A549 (cell line): ENCODE data around the gene CRELD1. TPM values are rescaled to one million over a fixed set of nuclear protein-coding genes. Genes with fewer than 3 reads are reported as not detected.

Experiments used
- ATAC-seq, 2 experiments: fragments of 200-7000 bp in 1 of 2; fragments of >200 bp in 1 of 2; cut with Nextera tagmentation in 1 of 2; cut with Tn5 transposase in 1 of 2; 3 replicates each; pipeline versions ENCODE4 v1.8.0 to v1.9.1; 2018 to 2020; ENCODE audit warnings: mild to moderate bottlenecking in 1 of 2, moderate library complexity in 1 of 2
- CTCF ChIA-PET: fragments of 300-600 bp; sonication (Branson Sonifier 250); formaldehyde crosslinking; extraction: SDS; loops from one replicate; lab custom pipeline; 2021; ENCODE audit warnings: antibody characterized with exemption, inconsistent platforms; lab: Yijun Ruan, JAX
- POLR2A ChIA-PET: fragments of 350-600 bp; formaldehyde crosslinking; extraction: SDS; loops from one replicate; lab custom pipeline; 2021; ENCODE audit warnings: antibody characterized with exemption, inconsistent platforms; lab: Yijun Ruan, JAX
- DNase-seq, 2 experiments: peaks; one replicate each; pipeline versions ENCODE4 v3.0.0 to v3.0.0-alpha.2; 2011 to 2016; ENCODE audit warnings: low read depth in 1 of 2, low spot score in 1 of 2
- FAIRE-seq: peaks from 2 replicates; lab custom pipeline; 2011; peaks lifted over from hg19 to GRCh38; lab: Jason Lieb, UNC
- H3K27ac ChIP-seq, 2 experiments: fragments of >200 bp; sonication (Bioruptor Twin); formaldehyde crosslinking; 3 replicates each; pipeline ENCODE4 v1.5.1; 2016 to 2017
- H3K4me1 ChIP-seq: fragments of >200 bp; sonication (Bioruptor Twin); formaldehyde crosslinking; 3 replicates; pipeline ENCODE4 v1.6.1; 2016
- H3K4me2 ChIP-seq: fragments of >200 bp; sonication (Bioruptor Twin); formaldehyde crosslinking; 3 replicates; pipeline ENCODE4 v1.6.1; 2016
- H3K4me3 ChIP-seq: fragments of >200 bp; sonication (Bioruptor Twin); formaldehyde crosslinking; 3 replicates; pipeline ENCODE4 v1.5.1; 2016
- H3K9me3 ChIP-seq: fragments of >200 bp; sonication (Bioruptor Twin); formaldehyde crosslinking; 3 replicates; pipeline ENCODE4 v1.6.1; 2016
- BHLHE40 ChIP-seq: IDR thresholded peaks from 2 replicates; pipeline ENCODE4 v1.6.1; 2012; ENCODE audit warnings: low read depth, low read length, inconsistent platforms
- CBX2 ChIP-seq: fragments of 200-600 bp; sonication (generic); IDR thresholded peaks from 2 replicates; pipeline ENCODE4 v1.6.1; 2016; ENCODE audit warnings: low read depth, mild to moderate bottlenecking, borderline replicate concordance
- EHF ChIP-seq: fragments of 250-450 bp; sonication (Bioruptor Pico); IDR thresholded peaks from 2 replicates; pipeline ENCODE4 v1.5.0; 2020; ENCODE audit warnings: mild to moderate bottlenecking
- EP300 ChIP-seq, 2 experiments: fragments of >200 bp; sonication (Bioruptor Twin); formaldehyde crosslinking; IDR thresholded peaks; 2 replicates in 1 of 2; 3 replicates in 1 of 2; pipeline ENCODE4 v1.6.1; 2016 to 2017
- FOSL2 ChIP-seq, 2 experiments: fragments of 450-650 bp in 1 of 2; fragments of >200 bp in 1 of 2; sonication (Bioruptor Twin) in 1 of 2; formaldehyde crosslinking; IDR thresholded peaks; 2 replicates each; pipeline versions ENCODE4 v1.5.0 to v1.6.1; 2016 to 2020; ENCODE audit warnings: mild to moderate bottlenecking in 1 of 2, moderate library complexity in 1 of 2
- FOXS1 ChIP-seq: fragments of 250-450 bp; sonication (Bioruptor Pico); IDR thresholded peaks from 2 replicates; pipeline ENCODE4 v1.5.0; 2020; ENCODE audit warnings: mild to moderate bottlenecking, moderate library complexity
- GATA3 ChIP-seq: IDR thresholded peaks from 2 replicates; pipeline ENCODE4 v1.6.1; 2012; ENCODE audit warnings: borderline replicate concordance
- HDAC2 ChIP-seq: fragments of 200-600 bp; sonication (generic); IDR thresholded peaks from 2 replicates; pipeline ENCODE4 v1.6.1; 2016
- HEYL ChIP-seq: fragments of 250-450 bp; sonication (Bioruptor Pico); IDR thresholded peaks from 2 replicates; pipeline ENCODE4 v1.8.0; 2021; ENCODE audit warnings: mild to moderate bottlenecking, moderate library complexity
- HOXA7 ChIP-seq: fragments of 250-450 bp; sonication (Bioruptor Pico); IDR thresholded peaks from 2 replicates; pipeline ENCODE4 v1.5.0; 2020; ENCODE audit warnings: mild to moderate bottlenecking, moderate library complexity
- HOXB13 ChIP-seq: fragments of 250-450 bp; sonication (Bioruptor Pico); IDR thresholded peaks from 2 replicates; pipeline ENCODE4 v1.5.0; 2020; ENCODE audit warnings: low read depth, mild to moderate bottlenecking, moderate library complexity
- JUNB ChIP-seq: fragments of >200 bp; sonication (Bioruptor Twin); formaldehyde crosslinking; IDR thresholded peaks from 2 replicates; pipeline ENCODE4 v1.6.1; 2016
- MAFK ChIP-seq: fragments of 450-650 bp; IDR thresholded peaks from 2 replicates; pipeline ENCODE4 v1.6.1; 2014; ENCODE audit not compliant: partially characterized antibody
- NR3C1 ChIP-seq: fragments of >200 bp; sonication (Bioruptor Twin); formaldehyde crosslinking; IDR thresholded peaks from 3 replicates; pipeline ENCODE4 v1.6.1; 2017
- PHF8 ChIP-seq: fragments of 200-600 bp; sonication (generic); IDR thresholded peaks from 2 replicates; pipeline ENCODE4 v1.6.1; 2016; ENCODE audit warnings: low read depth, mild to moderate bottlenecking, antibody characterized with exemption, moderate library complexity, borderline replicate concordance
- POLR2A ChIP-seq: IDR thresholded peaks from 2 replicates; pipeline ENCODE4 v1.6.1; 2012; ENCODE audit warnings: mild to moderate bottlenecking, low read length
- RARB ChIP-seq: fragments of 250-450 bp; sonication (Bioruptor Pico); IDR thresholded peaks from 2 replicates; pipeline ENCODE4 v1.8.0; 2021; ENCODE audit warnings: mild to moderate bottlenecking, moderate library complexity
- RCOR1 ChIP-seq: fragments of 150-350 bp; IDR thresholded peaks from 2 replicates; pipeline ENCODE4 v1.6.1; 2014; ENCODE audit warnings: antibody characterized with exemption, low read length, low read depth
- RFX5 ChIP-seq: fragments of 450-650 bp; IDR thresholded peaks from 2 replicates; pipeline ENCODE4 v1.7.1; 2014; ENCODE audit warnings: antibody characterized with exemption, mild to moderate bottlenecking, moderate library complexity
- TFCP2L1 ChIP-seq: fragments of 250-450 bp; sonication (Bioruptor Pico); IDR thresholded peaks from 2 replicates; pipeline ENCODE4 v1.5.0; 2021; ENCODE audit warnings: mild to moderate bottlenecking
- ZC3H11A ChIP-seq: fragments of 450-650 bp; IDR thresholded peaks from 2 replicates; pipeline ENCODE4 v1.6.1; 2014; ENCODE audit warnings: antibody characterized with exemption, mild to moderate bottlenecking
- ZNF302 ChIP-seq: fragments of 250-450 bp; sonication (Bioruptor Pico); IDR thresholded peaks from 2 replicates; pipeline ENCODE4 v1.9.0; 2021; ENCODE audit warnings: inconsistent platforms, mild to moderate bottlenecking, moderate library complexity
- WGBS: methylation state at CpG from one replicate; pipeline ENCODE4 v1.1.6; 2017; ENCODE audit errors: missing lambda C conversion rate; 5-methylcytosine and 5-hydroxymethylcytosine counted together
- polyA minus RNA-seq: library from RNA; depleted of rRNA, polyadenylated mRNA; stranded (reverse); fragments of >200 nt; gene quantifications from 2 replicates; pipeline ENCODE4 v1.2.3, GENCODE V29; 2011; rRNA and poly(A)+ RNA removed
- polyA plus RNA-seq, 4 experiments: library from polyadenylated mRNA; depleted of rRNA in 3 of 4; stranded (reverse); fragments of >200 nt; fragmentation: RNase III in 1 of 4; extraction: RNeasy Plus Mini Kit Qiagen cat#74134 plus additional on column Dnase treatment in 1 of 4; gene quantifications; 2 replicates in 3 of 4; 3 replicates in 1 of 4; pipeline ENCODE4 v1.2.3, GENCODE V29; 2011 to 2017
- TF ChIP-seq, protein P1 (sequence below): fragments of >200 bp; sonication (Bioruptor Twin); formaldehyde crosslinking; IDR thresholded peaks from 2 replicates; pipeline ENCODE4 v1.6.1; 2016
- TF ChIP-seq, protein P2 (sequence below): fragments of >200 bp; sonication (Bioruptor Twin); formaldehyde crosslinking; IDR thresholded peaks from 3 replicates; pipeline ENCODE4 v1.6.1; 2016
- TF ChIP-seq, protein P3 (sequence below): fragments of 450-650 bp; IDR thresholded peaks from 2 replicates; pipeline ENCODE4 v1.6.1; 2014; ENCODE audit warnings: antibody characterized with exemption
- TF ChIP-seq, protein P4 (sequence below): fragments of >200 bp; sonication (Bioruptor Twin); formaldehyde crosslinking; IDR thresholded peaks from 3 replicates; pipeline ENCODE4 v1.5.1; 2016
- TF ChIP-seq, protein P5 (sequence below): fragments of 250-450 bp; sonication (Bioruptor Pico); IDR thresholded peaks from 2 replicates; pipeline ENCODE4 v1.5.0; 2020; ENCODE audit warnings: low read depth, mild to moderate bottlenecking, moderate library complexity
- TF ChIP-seq, protein P6 (sequence below): IDR thresholded peaks from 2 replicates; pipeline ENCODE4 v1.6.1; 2012
- TF ChIP-seq, protein P7 (sequence below): fragments of 250-450 bp; sonication (Bioruptor Pico); IDR thresholded peaks from 2 replicates; pipeline ENCODE4 v1.5.0; 2021; ENCODE audit warnings: mild to moderate bottlenecking, moderate library complexity, borderline replicate concordance
- TF ChIP-seq, protein P8 (sequence below): IDR thresholded peaks from 2 replicates; pipeline ENCODE4 v1.6.1; 2012

The CRELD1 gene, protein sequence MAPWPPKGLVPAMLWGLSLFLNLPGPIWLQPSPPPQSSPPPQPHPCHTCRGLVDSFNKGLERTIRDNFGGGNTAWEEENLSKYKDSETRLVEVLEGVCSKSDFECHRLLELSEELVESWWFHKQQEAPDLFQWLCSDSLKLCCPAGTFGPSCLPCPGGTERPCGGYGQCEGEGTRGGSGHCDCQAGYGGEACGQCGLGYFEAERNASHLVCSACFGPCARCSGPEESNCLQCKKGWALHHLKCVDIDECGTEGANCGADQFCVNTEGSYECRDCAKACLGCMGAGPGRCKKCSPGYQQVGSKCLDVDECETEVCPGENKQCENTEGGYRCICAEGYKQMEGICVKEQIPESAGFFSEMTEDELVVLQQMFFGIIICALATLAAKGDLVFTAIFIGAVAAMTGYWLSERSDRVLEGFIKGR
- polyA plus RNA-seq (2011; rRNA removed) (13.1 and 13.9 TPM in 2 replicates), polyA plus RNA-seq (2017; fragmentation: RNase III; extraction: RNeasy Plus Mini Kit Qiagen cat#74134 plus additional on column Dnase treatment) (9.8 to 13.6 TPM (median 11.1 TPM) in 3 replicates), polyA minus RNA-seq (6.2 and 9.1 TPM in 2 replicates)
- polyA plus RNA-seq (2012; cell fraction: cytosol; rRNA removed) = 14.6 and 14.9 TPM in 2 replicates
- polyA plus RNA-seq (2012; cell fraction: nucleus; rRNA removed) = 25.3 and 26.0 TPM in 2 replicates

DNA sequence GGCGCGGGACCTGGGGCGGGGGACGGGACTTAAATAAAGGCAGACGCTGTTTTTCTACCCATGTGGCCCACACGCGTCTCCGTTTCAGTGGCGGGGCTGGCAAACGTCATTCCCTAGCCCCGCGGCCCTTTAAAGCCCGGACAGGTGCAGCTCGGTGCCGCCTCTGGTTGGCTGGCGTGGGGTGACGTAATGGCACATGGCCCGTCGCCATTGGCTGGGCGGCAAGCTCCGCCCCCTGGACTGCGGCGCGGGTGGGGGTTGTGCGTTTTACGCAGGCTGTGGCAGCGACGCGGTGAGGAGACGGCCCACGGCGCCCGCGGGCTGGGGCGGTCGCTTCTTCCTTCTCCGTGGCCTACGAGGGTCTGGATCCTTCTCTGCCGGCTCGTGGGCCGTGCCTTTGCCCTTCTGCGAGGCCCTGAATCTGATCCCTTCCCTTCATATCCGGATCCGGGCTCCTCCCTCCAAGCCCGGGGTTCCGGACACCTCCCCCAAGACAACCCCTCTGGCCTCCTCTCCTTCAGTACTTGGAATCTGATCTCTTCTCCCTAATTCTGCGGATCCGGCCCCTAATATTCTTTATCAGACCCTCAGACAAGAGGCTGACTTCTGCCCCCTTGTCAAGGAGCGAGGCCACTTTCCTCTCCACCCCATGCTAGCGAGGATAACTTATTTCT, at the start of gene CRELD1:
Gene CRELD1, plus strand, starts transcription at position 274 of the 674 bp plus-strand sequence. CDS start 605 bp downstream, outside the sequence.
- peaks cover 17% of the 10 kb centered on the region for H3K4me1 ChIP-seq
- ATAC-seq (peak; percentile 86 to 92), FAIRE-seq (no peak), DNase-seq (peak; percentile 78 to 97)
- 0 out of 3 replicates have a peak, but pooled peaks cover 5% of the 10 kb centered on the region for H3K9me3 ChIP-seq
- ChIA-PET CTCF (interaction anchor here (0.6 to 8.6 kb wide), 33 partner anchors 10 to 388 kb away, joined by 3 to 146 read pairs (median 5); partner anchors contain the start of genes ARPC4, CIDEC, IL17RC and IL17RE), POLR2A (interaction anchor here (0.5 to 2.6 kb wide), 17 partner anchors 9 to 141 kb away, joined by 3 to 53 read pairs (median 5); partner anchors contain the start of genes ARPC4, JAGN1, PRRT3 and RPUSD3)
- 2% methylated on average over 27 of the region's 50 CpGs for WGBS
- peak within 1 kb of the TSS; percentile 73 for H3K4me3 ChIP-seq
- H3K27ac ChIP-seq = peak within 1 kb of the TSS; percentile 85 to 93
- H3K4me2 ChIP-seq = peak within 1 kb of the TSS; percentile 96
- TF ChIP-seq PHF8 (peak; percentile 39; the same call in 1 of the 2 replicates), ZNF302 (no peak), BHLHE40 (no peak), ZC3H11A (no peak), HOXA7 (CRISPR knock-in tag) (no peak), FOSL2 (IDR thresholded peaks at IDR 0.05) (no peak), FOSL2 (CRISPR knock-in tag; IDR thresholded peaks at IDR 0.05) (0 out of 2 replicates have a peak, but pooled peaks have one; percentile 29), RCOR1 (no peak), JUNB (no peak), TFCP2L1 (CRISPR knock-in tag) (peak; percentile 47; the same call in 1 of the 2 replicates), HEYL (no peak), HOXB13 (CRISPR knock-in tag) (no peak), FOXS1 (CRISPR knock-in tag) (no peak), RARB (no peak), RFX5 (peak; percentile 81), MAFK (no peak), NR3C1 (no peak), CBX2 (no peak), POLR2A (peak; percentile 62), EHF (CRISPR knock-in tag) (no peak), GATA3 (no peak), EP300 (IDR thresholded peaks at IDR 0.05) (no peak), HDAC2 (no peak; the same call in 1 of the 2 replicates)
- TF ChIP-seq, protein P1, sequence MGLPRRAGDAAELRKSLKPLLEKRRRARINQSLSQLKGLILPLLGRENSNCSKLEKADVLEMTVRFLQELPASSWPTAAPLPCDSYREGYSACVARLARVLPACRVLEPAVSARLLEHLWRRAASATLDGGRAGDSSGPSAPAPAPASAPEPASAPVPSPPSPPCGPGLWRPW = no peak
- TF ChIP-seq, protein P2, sequence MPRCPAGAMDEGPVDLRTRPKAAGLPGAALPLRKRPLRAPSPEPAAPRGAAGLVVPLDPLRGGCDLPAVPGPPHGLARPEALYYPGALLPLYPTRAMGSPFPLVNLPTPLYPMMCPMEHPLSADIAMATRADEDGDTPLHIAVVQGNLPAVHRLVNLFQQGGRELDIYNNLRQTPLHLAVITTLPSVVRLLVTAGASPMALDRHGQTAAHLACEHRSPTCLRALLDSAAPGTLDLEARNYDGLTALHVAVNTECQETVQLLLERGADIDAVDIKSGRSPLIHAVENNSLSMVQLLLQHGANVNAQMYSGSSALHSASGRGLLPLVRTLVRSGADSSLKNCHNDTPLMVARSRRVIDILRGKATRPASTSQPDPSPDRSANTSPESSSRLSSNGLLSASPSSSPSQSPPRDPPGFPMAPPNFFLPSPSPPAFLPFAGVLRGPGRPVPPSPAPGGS = peak; percentile 53; the same call in 1 of the 3 replicates
- TF ChIP-seq, protein P3, sequence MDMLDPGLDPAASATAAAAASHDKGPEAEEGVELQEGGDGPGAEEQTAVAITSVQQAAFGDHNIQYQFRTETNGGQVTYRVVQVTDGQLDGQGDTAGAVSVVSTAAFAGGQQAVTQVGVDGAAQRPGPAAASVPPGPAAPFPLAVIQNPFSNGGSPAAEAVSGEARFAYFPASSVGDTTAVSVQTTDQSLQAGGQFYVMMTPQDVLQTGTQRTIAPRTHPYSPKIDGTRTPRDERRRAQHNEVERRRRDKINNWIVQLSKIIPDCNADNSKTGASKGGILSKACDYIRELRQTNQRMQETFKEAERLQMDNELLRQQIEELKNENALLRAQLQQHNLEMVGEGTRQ = peak; percentile 30; the same call in 1 of the 2 replicates
- TF ChIP-seq, protein P4, sequence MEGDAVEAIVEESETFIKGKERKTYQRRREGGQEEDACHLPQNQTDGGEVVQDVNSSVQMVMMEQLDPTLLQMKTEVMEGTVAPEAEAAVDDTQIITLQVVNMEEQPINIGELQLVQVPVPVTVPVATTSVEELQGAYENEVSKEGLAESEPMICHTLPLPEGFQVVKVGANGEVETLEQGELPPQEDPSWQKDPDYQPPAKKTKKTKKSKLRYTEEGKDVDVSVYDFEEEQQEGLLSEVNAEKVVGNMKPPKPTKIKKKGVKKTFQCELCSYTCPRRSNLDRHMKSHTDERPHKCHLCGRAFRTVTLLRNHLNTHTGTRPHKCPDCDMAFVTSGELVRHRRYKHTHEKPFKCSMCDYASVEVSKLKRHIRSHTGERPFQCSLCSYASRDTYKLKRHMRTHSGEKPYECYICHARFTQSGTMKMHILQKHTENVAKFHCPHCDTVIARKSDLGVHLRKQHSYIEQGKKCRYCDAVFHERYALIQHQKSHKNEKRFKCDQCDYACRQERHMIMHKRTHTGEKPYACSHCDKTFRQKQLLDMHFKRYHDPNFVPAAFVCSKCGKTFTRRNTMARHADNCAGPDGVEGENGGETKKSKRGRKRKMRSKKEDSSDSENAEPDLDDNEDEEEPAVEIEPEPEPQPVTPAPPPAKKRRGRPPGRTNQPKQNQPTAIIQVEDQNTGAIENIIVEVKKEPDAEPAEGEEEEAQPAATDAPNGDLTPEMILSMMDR = no peak
- TF ChIP-seq, protein P5, sequence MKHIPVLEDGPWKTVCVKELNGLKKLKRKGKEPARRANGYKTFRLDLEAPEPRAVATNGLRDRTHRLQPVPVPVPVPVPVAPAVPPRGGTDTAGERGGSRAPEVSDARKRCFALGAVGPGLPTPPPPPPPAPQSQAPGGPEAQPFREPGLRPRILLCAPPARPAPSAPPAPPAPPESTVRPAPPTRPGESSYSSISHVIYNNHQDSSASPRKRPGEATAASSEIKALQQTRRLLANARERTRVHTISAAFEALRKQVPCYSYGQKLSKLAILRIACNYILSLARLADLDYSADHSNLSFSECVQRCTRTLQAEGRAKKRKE (CRISPR knock-in tag) = no peak
- TF ChIP-seq, protein P6, sequence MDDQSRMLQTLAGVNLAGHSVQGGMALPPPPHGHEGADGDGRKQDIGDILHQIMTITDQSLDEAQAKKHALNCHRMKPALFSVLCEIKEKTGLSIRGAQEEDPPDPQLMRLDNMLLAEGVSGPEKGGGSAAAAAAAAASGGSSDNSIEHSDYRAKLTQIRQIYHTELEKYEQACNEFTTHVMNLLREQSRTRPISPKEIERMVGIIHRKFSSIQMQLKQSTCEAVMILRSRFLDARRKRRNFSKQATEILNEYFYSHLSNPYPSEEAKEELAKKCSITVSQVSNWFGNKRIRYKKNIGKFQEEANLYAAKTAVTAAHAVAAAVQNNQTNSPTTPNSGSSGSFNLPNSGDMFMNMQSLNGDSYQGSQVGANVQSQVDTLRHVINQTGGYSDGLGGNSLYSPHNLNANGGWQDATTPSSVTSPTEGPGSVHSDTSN = no peak
- TF ChIP-seq, protein P7, sequence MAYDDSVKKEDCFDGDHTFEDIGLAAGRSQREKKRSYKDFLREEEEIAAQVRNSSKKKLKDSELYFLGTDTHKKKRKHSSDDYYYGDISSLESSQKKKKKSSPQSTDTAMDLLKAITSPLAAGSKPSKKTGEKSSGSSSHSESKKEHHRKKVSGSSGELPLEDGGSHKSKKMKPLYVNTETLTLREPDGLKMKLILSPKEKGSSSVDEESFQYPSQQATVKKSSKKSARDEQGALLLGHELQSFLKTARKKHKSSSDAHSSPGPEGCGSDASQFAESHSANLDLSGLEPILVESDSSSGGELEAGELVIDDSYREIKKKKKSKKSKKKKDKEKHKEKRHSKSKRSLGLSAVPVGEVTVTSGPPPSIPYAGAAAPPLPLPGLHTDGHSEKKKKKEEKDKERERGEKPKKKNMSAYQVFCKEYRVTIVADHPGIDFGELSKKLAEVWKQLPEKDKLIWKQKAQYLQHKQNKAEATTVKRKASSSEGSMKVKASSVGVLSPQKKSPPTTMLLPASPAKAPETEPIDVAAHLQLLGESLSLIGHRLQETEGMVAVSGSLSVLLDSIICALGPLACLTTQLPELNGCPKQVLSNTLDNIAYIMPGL (CRISPR knock-in tag) = no peak
- TF ChIP-seq, protein P8, sequence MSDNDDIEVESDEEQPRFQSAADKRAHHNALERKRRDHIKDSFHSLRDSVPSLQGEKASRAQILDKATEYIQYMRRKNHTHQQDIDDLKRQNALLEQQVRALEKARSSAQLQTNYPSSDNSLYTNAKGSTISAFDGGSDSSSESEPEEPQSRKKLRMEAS = peak; percentile 86; the same call in 1 of the 2 replicates
